HCT116 (cell line): ENCODE results near the gene ERC1. TPM values are rescaled to one million over a fixed set of nuclear protein-coding genes. Genes with fewer than 3 reads are reported as not detected.

Experiments used
- ATAC-seq: fragments of 200-7000 bp; cut with Tn5 transposase; 2 replicates; pipeline ENCODE4 v1.9.1; 2020; ENCODE audit warnings: mild to moderate bottlenecking, moderate library complexity
- BruUV-seq: library from RNA; stranded (reverse); fragments of 400-500 nt; replicated peaks from 2 replicates; lab custom pipeline; 2021; lab: Mats Ljungman, UMichigan
- CTCF ChIA-PET: fragments of 300-600 bp; sonication (Branson Sonifier 250); formaldehyde crosslinking; loops from one replicate; lab custom pipeline; 2021; ENCODE audit warnings: antibody characterized with exemption; lab: Charles Lee
- POLR2A ChIA-PET: fragments of 300-600, 350-600 bp; sonication (Branson Sonifier 250); formaldehyde crosslinking; loops from one replicate; lab custom pipeline; 2021; ENCODE audit warnings: antibody characterized with exemption; lab: Charles Lee
- RAD21 ChIA-PET, 2 experiments: fragments of 300-600 bp; sonication (Branson Sonifier 250); formaldehyde crosslinking; loops; one replicate each; lab custom pipeline; 2023; ENCODE audit warnings: low total read pairs in 2 of 2; ENCODE audit not compliant: uncharacterized antibody in 2 of 2, unreplicated experiment in 2 of 2, low non-redundant PET in 1 of 2; lab: Charles Lee
- DNase-seq: peaks from one replicate; pipeline ENCODE4 v3.0.0-alpha.2; 2010; ENCODE audit warnings: low read depth, low spot score
- H2AFZ ChIP-seq: fragments of 200-600 bp; shearing (Covaris generic), sonication (generic); 2 replicates; pipeline ENCODE4 v1.6.1; 2017; ENCODE audit warnings: low read depth, mixed run types, mixed read lengths, antibody characterized with exemption, low read length; ENCODE audit not compliant: poor library complexity, severe bottlenecking
- H3K27ac ChIP-seq: 2 replicates; pipeline ENCODE4 v1.5.1; 2012; ENCODE audit warnings: low read depth, low read length
- H3K27me3 ChIP-seq: fragments of 200-600 bp; sonication (generic); 2 replicates; pipeline ENCODE4 v1.6.1; 2016; ENCODE audit warnings: mixed run types, low read length, mixed read lengths; ENCODE audit not compliant: insufficient read depth
- H3K36me3 ChIP-seq, 2 experiments: fragments of 200-500 bp in 1 of 2; fragments of 200-600 bp in 1 of 2; sonication (Bioruptor generic) in 1 of 2; sonication (generic) in 1 of 2; 2 replicates each; pipeline versions ENCODE4 v1.5.1 to v1.6.1; 2014 to 2016; ENCODE audit warnings: low read length in 2 of 2, inconsistent platforms in 1 of 2, mixed read lengths in 1 of 2, mixed run types in 1 of 2; ENCODE audit not compliant: insufficient read depth in 2 of 2, control insufficient read depth in 1 of 2
- H3K4me1 ChIP-seq, 2 experiments: fragments of 200-600 bp in 1 of 2; sonication (generic) in 1 of 2; 2 replicates each; pipeline versions ENCODE4 v1.5.1 to v1.6.1; 2012 to 2017; ENCODE audit warnings: low read length in 2 of 2, inconsistent platforms in 1 of 2, mild to moderate bottlenecking in 1 of 2, mixed read lengths in 1 of 2, mixed run types in 1 of 2, moderate library complexity in 1 of 2; ENCODE audit not compliant: insufficient read depth in 2 of 2, control insufficient read depth in 1 of 2
- H3K4me2 ChIP-seq: fragments of 200-600 bp; sonication (generic); 2 replicates; pipeline ENCODE4 v1.6.1; 2017; ENCODE audit warnings: mixed run types, low read length, mixed read lengths
- H3K4me3 ChIP-seq, 2 experiments: fragments of 200-600 bp in 1 of 2; sonication (generic) in 1 of 2; replicated peaks in 1 of 2; 2 replicates each; pipeline ENCODE4 v1.5.1; 2011 to 2016; ENCODE audit warnings: low read length in 2 of 2, control low read depth in 1 of 2, low read depth in 1 of 2, mild to moderate bottlenecking in 1 of 2, mixed read lengths in 1 of 2, mixed run types in 1 of 2
- H3K79me2 ChIP-seq: fragments of 200-600 bp; sonication (generic); 2 replicates; pipeline ENCODE4 v1.6.1; 2017; ENCODE audit warnings: mild to moderate bottlenecking, mixed run types, low read length, moderate library complexity, mixed read lengths; ENCODE audit not compliant: insufficient read depth
- H3K9ac ChIP-seq: fragments of 200-600 bp; sonication (generic); 2 replicates; pipeline ENCODE4 v1.6.1; 2016; ENCODE audit warnings: low read length, mixed read lengths
- H3K9me2 ChIP-seq: fragments of 200-600 bp; sonication (generic), shearing (Covaris generic); 2 replicates; pipeline ENCODE4 v1.6.1; 2017; ENCODE audit warnings: mixed run types, mild to moderate bottlenecking, moderate library complexity; ENCODE audit not compliant: insufficient read depth
- H3K9me3 ChIP-seq, 2 experiments: fragments of 200-500 bp in 1 of 2; fragments of 200-600 bp in 1 of 2; sonication (Bioruptor generic) in 1 of 2; sonication (generic) in 1 of 2; 2 replicates each; pipeline ENCODE4 v1.6.1; 2014 to 2017; ENCODE audit warnings: low read length in 2 of 2, mixed read lengths in 2 of 2, inconsistent platforms in 1 of 2, low read depth in 1 of 2, mild to moderate bottlenecking in 1 of 2, mixed run types in 1 of 2, moderate library complexity in 1 of 2; ENCODE audit not compliant: control insufficient read depth in 1 of 2, insufficient read depth in 1 of 2
- H4K20me1 ChIP-seq: fragments of 200-600 bp; sonication (generic), shearing (Covaris generic); 2 replicates; pipeline ENCODE4 v1.6.1; 2017; ENCODE audit warnings: mixed run types, mild to moderate bottlenecking, moderate library complexity; ENCODE audit not compliant: insufficient read depth
- EGR1 ChIP-seq: IDR thresholded peaks from 2 replicates; pipeline ENCODE4 v1.6.1; 2012; ENCODE audit warnings: low read depth
- EZH2phosphoT487 ChIP-seq: fragments of 200-600 bp; IDR thresholded peaks from 2 replicates; pipeline ENCODE4 v1.6.1; 2018; ENCODE audit warnings: antibody characterized with exemption, borderline replicate concordance
- POLR2A ChIP-seq: IDR thresholded peaks from 2 replicates; pipeline ENCODE4 v1.7.0; 2011; ENCODE audit warnings: borderline replicate concordance; ENCODE audit not compliant: insufficient read depth, insufficient read length; ENCODE audit errors: extremely low read depth
- POLR2AphosphoS5 ChIP-seq: IDR thresholded peaks from 2 replicates; pipeline ENCODE4 v1.6.1; 2011; ENCODE audit warnings: mild to moderate bottlenecking, low read depth, low read length, moderate library complexity
- RAD21 ChIP-seq: IDR thresholded peaks from 2 replicates; pipeline ENCODE4 v1.6.1; 2012; ENCODE audit warnings: low read depth, mild to moderate bottlenecking
- REST ChIP-seq: IDR thresholded peaks from 2 replicates; pipeline ENCODE4 v1.6.1; 2012; ENCODE audit warnings: low read depth
- SIN3A ChIP-seq: IDR thresholded peaks from 2 replicates; pipeline ENCODE4 v1.6.1; 2012; ENCODE audit warnings: low read depth
- SRF ChIP-seq: IDR thresholded peaks from 2 replicates; pipeline ENCODE4 v1.6.1; 2012; ENCODE audit warnings: low read depth
- ZFX ChIP-seq: fragments of 450-650 bp; IDR thresholded peaks from 2 replicates; pipeline ENCODE4 v1.6.1; 2017
- ZNF274 ChIP-seq: fragments of 200-500 bp; sonication (Bioruptor generic); IDR thresholded peaks from 2 replicates; pipeline ENCODE4 v1.6.1; 2014; ENCODE audit warnings: mild to moderate bottlenecking, low read depth, low read length, inconsistent platforms
- intact Hi-C: fragments of 100-400 bp; cut with micrococcal nuclease; formaldehyde crosslinking; loops from 2 replicates; pipeline ENCODE4 v1.10.0; 2022
- total RNA-seq: library from RNA; stranded (reverse); gene quantifications from one replicate; pipeline ENCODE4 v1.2.1, GENCODE V29; 2021; ENCODE audit not compliant: unreplicated experiment
- TF ChIP-seq, protein P1 (sequence below): IDR thresholded peaks from 2 replicates; pipeline ENCODE4 v1.6.1; 2012

The ERC1 gene
- total RNA-seq, 1 experiment from 2014 or later, result 41.9 TPM

GRCh38 chr12:1502831-1503230 is 511.8 kb downstream of the ERC1 start (continued):
- TF ChIP-seq REST (no peak), EGR1 (no peak), RAD21 (no peak), ZFX (no peak), EZH2phosphoT487 (no peak)
- TF ChIP-seq, protein P1, sequence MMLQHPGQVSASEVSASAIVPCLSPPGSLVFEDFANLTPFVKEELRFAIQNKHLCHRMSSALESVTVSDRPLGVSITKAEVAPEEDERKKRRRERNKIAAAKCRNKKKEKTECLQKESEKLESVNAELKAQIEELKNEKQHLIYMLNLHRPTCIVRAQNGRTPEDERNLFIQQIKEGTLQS, result no peak
- TF ChIP-seq, all 23 proteins: peak for 0

DNA sequence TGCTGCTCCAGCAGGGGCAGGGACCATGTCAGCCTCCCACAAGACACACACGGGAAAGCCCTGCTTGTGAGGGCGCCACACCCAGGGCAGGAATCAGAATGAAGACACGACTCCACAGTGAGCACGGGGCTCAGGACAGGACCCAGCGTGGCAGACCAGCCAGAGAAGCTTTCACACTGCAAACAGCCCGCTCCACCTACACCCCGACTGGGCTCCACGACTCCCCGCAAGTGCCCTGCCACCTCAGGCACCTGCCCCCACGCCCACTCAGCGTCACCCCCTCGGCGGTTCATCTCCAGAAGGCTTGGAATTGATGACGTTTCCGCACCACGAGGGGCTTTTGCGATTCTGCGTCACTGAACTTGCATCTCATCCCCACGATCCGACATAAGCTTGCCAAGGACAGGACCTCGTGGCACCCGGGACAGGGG is 512.3 kb downstream of the ERC1 start:
- Histone ChIP-seq H3K4me2 (no peak overlapping the region), H3K9me3 (no peaks in the 10 kb centered on the region), H3K27me3 (no peaks in the 10 kb centered on the region), H2AFZ (no peak overlapping the region), H3K4me1 (peaks cover 0 to 11% of the 10 kb centered on the region in 2 experiments; a peak in 1 of 4 replicates), H3K79me2 (no peaks in the 10 kb centered on the region), H4K20me1 (no peaks in the 10 kb centered on the region), H3K9ac (no peak overlapping the region), H3K27ac (no peak overlapping the region), H3K9me2 (no peaks in the 10 kb centered on the region), H3K36me3 (no peaks in the 10 kb centered on the region), H3K4me3 (no peak overlapping the region)
- DNase-seq (no peak), ATAC-seq (no peak)
- intact Hi-C loops, result no loop called here
- BruUV-seq, result no TSS peak
- RAD21 ChIA-PET, result no interaction called here
- TF ChIP-seq EZH2phosphoT487 (no peak), POLR2A (no peak), SIN3A (no peak), RAD21 (no peak), POLR2AphosphoS5 (no peak), ZNF274 (no peak), REST (no peak), SRF (no peak)
- CTCF ChIA-PET, result interaction anchor here (1.0 kb wide), 1 partner anchor 386 kb away, joined by 3 read pairs; no protein-coding TSS in a partner anchor
- POLR2A ChIA-PET, result no interaction called here
